Measurements from ENCODE around the gene SNRPB.
"Not testable (repeated sequence)": the region's sequence is repeated elsewhere in the genome, so short reads cannot be mapped to it uniquely, and the experiment has no call there.

SNRPB gene

DNA sequence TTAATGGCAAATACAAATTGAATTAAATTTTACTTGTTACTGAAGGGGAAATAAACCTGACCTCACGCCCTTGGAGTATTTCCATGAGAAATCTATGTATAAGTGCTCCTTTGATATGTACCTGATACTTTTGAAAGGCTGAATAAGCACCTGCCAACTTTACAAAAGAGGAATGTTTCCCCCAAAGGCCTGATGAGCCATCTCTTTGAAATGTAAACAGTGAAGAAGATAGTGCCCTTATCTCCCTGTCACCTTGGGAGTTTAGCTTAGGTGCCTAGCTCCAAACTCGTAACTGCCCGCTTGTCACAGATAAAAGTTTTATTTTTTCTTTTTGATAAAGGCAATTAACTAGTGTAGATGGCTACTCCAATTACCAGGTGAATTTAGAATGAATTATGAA, 39.2 kb upstream of the SNRPB start:
- no peak for DNase-seq (ENCODE audit: low read depth)
- peak overlapping the region; percentile 94 for H3K4me3 ChIP-seq (ENCODE audit: control insufficient read depth, low read depth, low read length)
- no peak for TF ChIP-seq CTCF (conservative IDR thresholded peaks at IDR 0.05; ENCODE audit: control insufficient read depth, insufficient read depth, low read depth, low read length)

DNA sequence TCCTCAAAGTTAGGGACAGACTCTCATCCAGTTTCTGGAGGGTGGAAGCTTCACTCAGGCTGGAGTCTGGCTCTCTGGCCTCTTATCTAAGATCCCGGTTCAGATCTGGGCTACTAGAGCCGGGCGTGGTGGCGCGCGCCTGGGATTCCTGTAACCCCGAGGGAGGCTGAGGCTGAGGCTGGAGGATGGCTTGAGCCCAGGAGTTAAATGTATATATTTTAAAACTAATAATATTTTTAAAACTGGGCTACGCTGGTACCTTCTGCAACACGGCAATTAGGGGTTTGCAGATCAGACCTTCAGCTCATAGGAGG, 38.8 kb upstream of the SNRPB start:
- peak overlapping the region; percentile 94 for H3K4me3 ChIP-seq (ENCODE audit: control insufficient read depth, low read depth, low read length)
- DNase-seq (ENCODE audit: low read depth), result no peak
- no peak for TF ChIP-seq CTCF (conservative IDR thresholded peaks at IDR 0.05; ENCODE audit: control insufficient read depth, insufficient read depth, low read depth, low read length)

DNA sequence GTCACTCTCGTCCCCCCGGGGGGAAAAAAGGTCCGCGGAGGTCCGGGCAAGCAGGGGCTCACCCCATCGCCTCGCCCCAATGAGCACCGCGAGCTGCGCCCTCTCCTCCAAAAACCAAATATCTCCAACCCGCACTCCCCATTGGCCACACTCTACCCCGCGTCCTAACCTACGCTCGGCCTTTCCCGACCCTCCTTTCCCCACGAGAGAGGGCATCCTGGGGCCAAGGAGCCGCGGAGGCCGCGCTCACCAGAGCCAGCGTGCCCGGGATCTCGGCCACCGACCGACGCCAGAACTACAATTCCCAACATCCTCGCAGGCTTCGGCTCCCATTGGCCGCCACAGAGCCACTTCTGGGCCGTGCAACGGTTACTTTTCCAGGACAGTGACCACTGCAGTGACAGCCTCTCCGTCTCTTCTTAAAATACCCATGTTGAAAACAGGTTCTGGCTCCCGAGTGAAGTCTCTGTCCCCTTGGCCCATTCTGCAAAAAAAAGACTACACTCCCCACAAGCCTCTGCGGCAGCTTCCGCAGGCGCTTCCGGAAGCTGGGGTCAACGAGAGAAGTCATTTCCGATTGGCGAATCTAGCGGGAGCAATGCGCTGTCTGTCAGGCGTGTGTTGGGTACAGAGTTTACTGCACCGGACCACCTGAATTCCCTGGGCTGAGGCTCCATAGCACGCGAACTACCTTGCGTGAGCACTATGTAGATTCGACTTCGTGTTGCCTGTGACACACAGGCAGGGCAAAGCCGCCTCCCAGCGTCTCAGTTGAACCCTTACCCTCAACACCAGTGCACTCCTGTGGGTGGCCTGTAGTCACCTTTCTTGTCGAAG, 38.3 kb upstream of the SNRPB start, which contains the start of gene ZNF343:
Gene ZNF343, minus strand, starts transcription at position 285 of the 837 bp plus-strand sequence. CDS start 15,020 bp downstream, outside the sequence.
- peak within 1 kb of the TSS; percentile 94 for H3K4me3 ChIP-seq (ENCODE audit: control insufficient read depth, low read depth, low read length)
- no peak for TF ChIP-seq CTCF (conservative IDR thresholded peaks at IDR 0.05; ENCODE audit: control insufficient read depth, insufficient read depth, low read depth, low read length)
- DNase-seq (ENCODE audit: low read depth), result peak; percentile 78

DNA sequence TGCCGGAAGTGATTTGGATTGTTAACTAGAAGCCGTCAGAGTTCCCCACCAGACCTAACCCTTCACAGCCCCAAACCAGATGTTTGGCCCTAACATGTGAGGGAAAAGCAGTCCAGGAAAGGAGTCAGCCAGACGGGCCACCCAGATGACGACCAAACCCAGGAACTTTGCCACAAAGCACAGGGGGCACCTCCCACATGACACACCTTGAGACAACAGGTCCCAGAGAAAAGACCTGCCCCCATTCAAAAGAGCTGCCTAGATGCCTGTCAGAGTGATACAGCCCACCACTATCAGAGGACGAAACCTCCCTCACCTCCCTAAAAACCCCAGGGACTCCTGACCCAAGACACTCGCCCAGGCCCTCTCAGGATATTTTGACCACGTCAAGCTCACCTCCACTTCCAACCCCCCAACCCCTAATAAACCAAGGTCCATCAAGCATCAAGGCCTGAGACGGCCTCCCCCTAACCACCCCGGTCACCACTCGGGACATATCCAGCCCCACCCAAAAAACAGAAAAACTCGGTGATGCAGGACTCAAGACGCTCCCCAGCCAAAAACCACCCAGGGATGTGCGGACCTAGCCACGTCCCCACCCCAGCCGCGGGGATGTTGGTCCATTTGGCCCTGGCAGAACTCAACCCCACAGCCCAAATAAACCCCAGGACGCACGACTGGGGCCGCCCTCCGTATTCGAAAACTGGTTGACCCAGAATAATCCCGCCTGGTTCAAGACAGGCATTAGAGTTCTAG, 37.5 kb upstream of the SNRPB start:
- peak; percentile 73 for DNase-seq (ENCODE audit: low read depth)
- TF ChIP-seq CTCF (conservative IDR thresholded peaks at IDR 0.05; ENCODE audit: control insufficient read depth, insufficient read depth, low read depth, low read length), result no peak
- H3K4me3 ChIP-seq (ENCODE audit: control insufficient read depth, low read depth, low read length), result peak overlapping the region; percentile 94

- TF ChIP-seq CTCF (conservative IDR thresholded peaks at IDR 0.05; ENCODE audit: control insufficient read depth, insufficient read depth, low read depth, low read length), result no peak
- H3K4me3 ChIP-seq (ENCODE audit: control insufficient read depth, low read depth, low read length), result peak overlapping the region; percentile 94
- DNase-seq (ENCODE audit: low read depth), result peak; percentile 37
These were observed 36.9 kb upstream of the SNRPB start for GRCh38 chr20:2507464-2507863.

- not testable (repeated sequence) for DNase-seq (ENCODE audit: low read depth); H3K4me3 ChIP-seq (ENCODE audit: control insufficient read depth, low read depth, low read length)
These were observed 35.8 kb upstream of the SNRPB start for GRCh38 chr20:2506426-2506825.

- DNase-seq (ENCODE audit: low read depth); H3K4me3 ChIP-seq (ENCODE audit: control insufficient read depth, low read depth, low read length): not testable (repeated sequence)
These were observed 34.2 kb upstream of the SNRPB start for GRCh38 chr20:2504803-2505202.

GRCh38 chr20:2502808-2503384, 32.3 kb upstream of the SNRPB start:
- H3K4me3 ChIP-seq (ENCODE audit: control insufficient read depth, low read depth, low read length); DNase-seq (ENCODE audit: low read depth): not testable (repeated sequence)

Data from fibroblast of mammary gland (primary cell).